GM23338 (cell line): ENCODE data around the gene CCDC184. TPM values are rescaled to one million over a fixed set of nuclear protein-coding genes. Genes with fewer than 3 reads are reported as not detected.

Experiments
- ATAC-seq: fragments of 200-7000 bp; cut with Tn5 transposase; 3 replicates; pipeline ENCODE4 v1.9.1; 2020
- DNase-seq: peaks from one replicate; pipeline ENCODE4 v3.0.0-alpha.2; 2015; ENCODE audit warnings: low spot score
- H2AFZ ChIP-seq: fragments of 200-600 bp; sonication (generic); 2 replicates; pipeline ENCODE4 v1.8.0; 2016; ENCODE audit warnings: antibody characterized with exemption, mild to moderate bottlenecking, moderate library complexity
- H3F3A ChIP-seq: fragments of 200-600 bp; sonication (generic); replicated peaks from 2 replicates; pipeline ENCODE4 v1.8.0; 2017; ENCODE audit warnings: antibody characterized with exemption, mixed run types, low read depth
- H3K27ac ChIP-seq: fragments of 200-600 bp; sonication (generic); 2 replicates; pipeline ENCODE4 v1.6.1; 2016; ENCODE audit warnings: low read depth
- H3K27me3 ChIP-seq: fragments of 200-600 bp; sonication (generic); 2 replicates; pipeline ENCODE4 v1.8.0; 2016; ENCODE audit warnings: mild to moderate bottlenecking, mixed run types, moderate library complexity; ENCODE audit not compliant: insufficient read depth
- H3K36me3 ChIP-seq: fragments of 200-600 bp; sonication (generic); 2 replicates; pipeline ENCODE4 v1.8.0; 2016; ENCODE audit warnings: mild to moderate bottlenecking; ENCODE audit not compliant: insufficient read depth
- H3K4me1 ChIP-seq: fragments of 200-600 bp; sonication (generic); 2 replicates; pipeline ENCODE4 v1.8.0; 2016; ENCODE audit warnings: mild to moderate bottlenecking, moderate library complexity; ENCODE audit not compliant: insufficient read depth
- H3K4me2 ChIP-seq: fragments of 200-600 bp; sonication (generic); 2 replicates; pipeline ENCODE4 v1.7.1; 2017; ENCODE audit warnings: mixed run types
- H3K4me3 ChIP-seq: fragments of 200-600 bp; sonication (generic); 2 replicates; pipeline ENCODE4 v1.6.1; 2016; ENCODE audit warnings: mixed run types
- H3K79me2 ChIP-seq: fragments of 200-600 bp; sonication (generic); replicated peaks from 2 replicates; pipeline ENCODE4 v1.8.0; 2017; ENCODE audit warnings: mild to moderate bottlenecking; ENCODE audit not compliant: insufficient read depth
- H3K9me2 ChIP-seq: fragments of 200-600 bp; sonication (generic); 2 replicates; pipeline ENCODE4 v1.8.0; 2017; ENCODE audit not compliant: insufficient read depth
- H4K20me1 ChIP-seq: fragments of 200-600 bp; sonication (generic); replicated peaks from 2 replicates; pipeline ENCODE4 v1.8.0; 2017; ENCODE audit warnings: mild to moderate bottlenecking; ENCODE audit not compliant: insufficient read depth
- H3K27ac Mint-ChIP-seq: 2 replicates; pipeline ENCODE4 v1.8.0; 2020; ENCODE audit warnings: inconsistent platforms, mild to moderate bottlenecking, moderate library complexity, mixed read lengths
- H3K27me3 Mint-ChIP-seq: 3 replicates; pipeline ENCODE4 v1.8.0; 2022; ENCODE audit warnings: low read depth, mild to moderate bottlenecking, moderate library complexity, mixed read lengths, inconsistent platforms; ENCODE audit not compliant: insufficient read depth, poor library complexity
- H3K36me3 Mint-ChIP-seq: 3 replicates; pipeline ENCODE4 v1.8.0; 2021; ENCODE audit warnings: low read depth, mild to moderate bottlenecking, inconsistent platforms, moderate library complexity, mixed read lengths
- H3K4me1 Mint-ChIP-seq: 3 replicates; pipeline ENCODE4 v1.8.0; 2020; ENCODE audit warnings: mild to moderate bottlenecking, inconsistent platforms, mixed read lengths
- H3K4me3 Mint-ChIP-seq: 3 replicates; pipeline ENCODE4 v1.8.0; 2021; ENCODE audit warnings: moderate library complexity, mild to moderate bottlenecking, inconsistent platforms, mixed read lengths
- H3K9me3 Mint-ChIP-seq: 3 replicates; pipeline ENCODE4 v1.8.0; 2020; ENCODE audit warnings: moderate library complexity, mild to moderate bottlenecking, inconsistent platforms, mixed read lengths
- CREB1 ChIP-seq: fragments of 250-450 bp; sonication (Bioruptor Pico); IDR thresholded peaks from 2 replicates; pipeline ENCODE4 v1.5.0; 2020; ENCODE audit warnings: low read depth, mild to moderate bottlenecking, moderate library complexity
- EZH2 ChIP-seq: fragments of 200-600 bp; sonication (generic); IDR thresholded peaks from one replicate; pipeline ENCODE4 v1.8.0; 2017; ENCODE audit warnings: antibody characterized with exemption, mild to moderate bottlenecking, low read depth; ENCODE audit not compliant: unreplicated experiment
- EZH2phosphoT487 ChIP-seq: fragments of 200-600 bp; sonication (generic); IDR thresholded peaks from one replicate; pipeline ENCODE4 v1.8.1; 2018; ENCODE audit warnings: antibody characterized with exemption; ENCODE audit not compliant: unreplicated experiment
- NANOG ChIP-seq: IDR thresholded peaks from 2 replicates; pipeline ENCODE4 v1.6.1; 2016; ENCODE audit warnings: antibody characterized with exemption, borderline replicate concordance
- POLR2AphosphoS5 ChIP-seq: IDR thresholded peaks from 2 replicates; pipeline ENCODE4 v1.6.1; 2016; ENCODE audit warnings: antibody characterized with exemption, low read depth
- STAT1 ChIP-seq: IDR thresholded peaks from one replicate; pipeline ENCODE4 v1.6.1; 2016; ENCODE audit warnings: antibody characterized with exemption; ENCODE audit not compliant: unreplicated experiment
- ZNF114 ChIP-seq: fragments of 250-450 bp; sonication (Bioruptor Pico); IDR thresholded peaks from 2 replicates; pipeline ENCODE4 v1.5.0; 2020; ENCODE audit warnings: mild to moderate bottlenecking, moderate library complexity
- ZNF331 ChIP-seq: fragments of 250-450 bp; sonication (Bioruptor Pico); IDR thresholded peaks from 2 replicates; pipeline ENCODE4 v1.5.0; 2020; ENCODE audit warnings: low read depth, mild to moderate bottlenecking, moderate library complexity
- polyA plus RNA-seq: library from polyadenylated mRNA; unstranded; fragments of >200 nt; fragmentation: Nextera tagmentation; extraction: Ambion mirVana; gene quantifications from 2 replicates; pipeline ENCODE4 v1.2.1, GENCODE V29; 2016
- total RNA-seq: library from RNA; depleted of rRNA; stranded (reverse); fragments of >200 nt; shearing (Covaris generic); gene quantifications from 2 replicates; pipeline ENCODE4 v1.2.3, GENCODE V29; 2014
- TF ChIP-seq, protein P1 (sequence below): IDR thresholded peaks from 2 replicates; pipeline ENCODE4 v1.6.1; 2016; ENCODE audit warnings: antibody characterized with exemption
- TF ChIP-seq, protein P2 (sequence below): IDR thresholded peaks from one replicate; pipeline ENCODE4 v1.6.1; 2018; ENCODE audit warnings: antibody characterized with exemption; ENCODE audit not compliant: unreplicated experiment
- TF ChIP-seq, protein P3 (sequence below): fragments of 250-450 bp; sonication (Bioruptor Pico); IDR thresholded peaks from 2 replicates; pipeline ENCODE4 v1.5.0; 2020; ENCODE audit warnings: mild to moderate bottlenecking, moderate library complexity

Gene CCDC184
- total and polyA plus RNA-seq, 2 experiments from 2014 or later = 1.8 to 2.8 TPM

DNA sequence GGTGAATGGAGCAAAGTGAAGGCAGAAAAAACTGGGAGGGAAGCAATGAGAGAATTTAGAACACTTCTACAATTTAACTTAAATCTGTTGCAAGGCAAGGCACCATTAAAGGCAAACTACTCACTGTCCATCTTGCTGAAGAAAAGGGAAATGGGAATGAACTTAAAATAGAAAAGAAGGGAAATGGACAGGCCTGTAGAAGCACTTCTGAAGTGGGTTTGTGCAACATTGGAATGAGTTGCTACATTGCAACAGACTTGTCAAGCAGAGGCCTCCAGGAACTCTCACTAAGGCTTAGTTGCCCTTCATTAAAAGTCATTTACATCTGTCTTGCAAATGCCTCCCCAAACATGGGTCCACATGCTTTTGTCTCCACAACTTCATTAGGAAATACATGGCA lies 33.3 kb downstream of the CCDC184 start:
- H3K9me3 Mint-ChIP-seq = no peaks in the 10 kb centered on the region
- ATAC-seq (no peak), DNase-seq (no peak)
- Histone ChIP-seq H3K4me2 (no peak overlapping the region), H3K4me3 (no peak overlapping the region), H3K36me3 (no peaks in the 10 kb centered on the region), H3K27me3 (no peaks in the 10 kb centered on the region), H3K9me2 (no peaks in the 10 kb centered on the region), H3K79me2 (no peaks in the 10 kb centered on the region), H2AFZ (no peak overlapping the region), H4K20me1 (no peaks in the 10 kb centered on the region), H3K27ac (no peak overlapping the region), H3K4me1 (no peaks in the 10 kb centered on the region; the same call in 1 of the 2 replicates), H3F3A (no peaks in the 10 kb centered on the region)
- H3K27ac Mint-ChIP-seq = no peak overlapping the region
- H3K4me1 Mint-ChIP-seq = no peaks in the 10 kb centered on the region; the same call in 2 of the 3 replicates
- H3K4me3 Mint-ChIP-seq = no peak overlapping the region
- H3K27me3 Mint-ChIP-seq = no peaks in the 10 kb centered on the region
- TF ChIP-seq EZH2phosphoT487 (no peak), STAT1 (no peak), CREB1 (CRISPR knock-in tag) (no peak), EZH2 (no peak), POLR2AphosphoS5 (no peak), ZNF331 (CRISPR knock-in tag) (no peak), NANOG (no peak), ZNF114 (CRISPR knock-in tag) (no peak)
- TF ChIP-seq, protein P1, sequence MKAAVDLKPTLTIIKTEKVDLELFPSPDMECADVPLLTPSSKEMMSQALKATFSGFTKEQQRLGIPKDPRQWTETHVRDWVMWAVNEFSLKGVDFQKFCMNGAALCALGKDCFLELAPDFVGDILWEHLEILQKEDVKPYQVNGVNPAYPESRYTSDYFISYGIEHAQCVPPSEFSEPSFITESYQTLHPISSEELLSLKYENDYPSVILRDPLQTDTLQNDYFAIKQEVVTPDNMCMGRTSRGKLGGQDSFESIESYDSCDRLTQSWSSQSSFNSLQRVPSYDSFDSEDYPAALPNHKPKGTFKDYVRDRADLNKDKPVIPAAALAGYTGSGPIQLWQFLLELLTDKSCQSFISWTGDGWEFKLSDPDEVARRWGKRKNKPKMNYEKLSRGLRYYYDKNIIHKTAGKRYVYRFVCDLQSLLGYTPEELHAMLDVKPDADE = no peak
- TF ChIP-seq, protein P2, sequence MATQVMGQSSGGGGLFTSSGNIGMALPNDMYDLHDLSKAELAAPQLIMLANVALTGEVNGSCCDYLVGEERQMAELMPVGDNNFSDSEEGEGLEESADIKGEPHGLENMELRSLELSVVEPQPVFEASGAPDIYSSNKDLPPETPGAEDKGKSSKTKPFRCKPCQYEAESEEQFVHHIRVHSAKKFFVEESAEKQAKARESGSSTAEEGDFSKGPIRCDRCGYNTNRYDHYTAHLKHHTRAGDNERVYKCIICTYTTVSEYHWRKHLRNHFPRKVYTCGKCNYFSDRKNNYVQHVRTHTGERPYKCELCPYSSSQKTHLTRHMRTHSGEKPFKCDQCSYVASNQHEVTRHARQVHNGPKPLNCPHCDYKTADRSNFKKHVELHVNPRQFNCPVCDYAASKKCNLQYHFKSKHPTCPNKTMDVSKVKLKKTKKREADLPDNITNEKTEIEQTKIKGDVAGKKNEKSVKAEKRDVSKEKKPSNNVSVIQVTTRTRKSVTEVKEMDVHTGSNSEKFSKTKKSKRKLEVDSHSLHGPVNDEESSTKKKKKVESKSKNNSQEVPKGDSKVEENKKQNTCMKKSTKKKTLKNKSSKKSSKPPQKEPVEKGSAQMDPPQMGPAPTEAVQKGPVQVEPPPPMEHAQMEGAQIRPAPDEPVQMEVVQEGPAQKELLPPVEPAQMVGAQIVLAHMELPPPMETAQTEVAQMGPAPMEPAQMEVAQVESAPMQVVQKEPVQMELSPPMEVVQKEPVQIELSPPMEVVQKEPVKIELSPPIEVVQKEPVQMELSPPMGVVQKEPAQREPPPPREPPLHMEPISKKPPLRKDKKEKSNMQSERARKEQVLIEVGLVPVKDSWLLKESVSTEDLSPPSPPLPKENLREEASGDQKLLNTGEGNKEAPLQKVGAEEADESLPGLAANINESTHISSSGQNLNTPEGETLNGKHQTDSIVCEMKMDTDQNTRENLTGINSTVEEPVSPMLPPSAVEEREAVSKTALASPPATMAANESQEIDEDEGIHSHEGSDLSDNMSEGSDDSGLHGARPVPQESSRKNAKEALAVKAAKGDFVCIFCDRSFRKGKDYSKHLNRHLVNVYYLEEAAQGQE = no peak
- TF ChIP-seq, protein P3, sequence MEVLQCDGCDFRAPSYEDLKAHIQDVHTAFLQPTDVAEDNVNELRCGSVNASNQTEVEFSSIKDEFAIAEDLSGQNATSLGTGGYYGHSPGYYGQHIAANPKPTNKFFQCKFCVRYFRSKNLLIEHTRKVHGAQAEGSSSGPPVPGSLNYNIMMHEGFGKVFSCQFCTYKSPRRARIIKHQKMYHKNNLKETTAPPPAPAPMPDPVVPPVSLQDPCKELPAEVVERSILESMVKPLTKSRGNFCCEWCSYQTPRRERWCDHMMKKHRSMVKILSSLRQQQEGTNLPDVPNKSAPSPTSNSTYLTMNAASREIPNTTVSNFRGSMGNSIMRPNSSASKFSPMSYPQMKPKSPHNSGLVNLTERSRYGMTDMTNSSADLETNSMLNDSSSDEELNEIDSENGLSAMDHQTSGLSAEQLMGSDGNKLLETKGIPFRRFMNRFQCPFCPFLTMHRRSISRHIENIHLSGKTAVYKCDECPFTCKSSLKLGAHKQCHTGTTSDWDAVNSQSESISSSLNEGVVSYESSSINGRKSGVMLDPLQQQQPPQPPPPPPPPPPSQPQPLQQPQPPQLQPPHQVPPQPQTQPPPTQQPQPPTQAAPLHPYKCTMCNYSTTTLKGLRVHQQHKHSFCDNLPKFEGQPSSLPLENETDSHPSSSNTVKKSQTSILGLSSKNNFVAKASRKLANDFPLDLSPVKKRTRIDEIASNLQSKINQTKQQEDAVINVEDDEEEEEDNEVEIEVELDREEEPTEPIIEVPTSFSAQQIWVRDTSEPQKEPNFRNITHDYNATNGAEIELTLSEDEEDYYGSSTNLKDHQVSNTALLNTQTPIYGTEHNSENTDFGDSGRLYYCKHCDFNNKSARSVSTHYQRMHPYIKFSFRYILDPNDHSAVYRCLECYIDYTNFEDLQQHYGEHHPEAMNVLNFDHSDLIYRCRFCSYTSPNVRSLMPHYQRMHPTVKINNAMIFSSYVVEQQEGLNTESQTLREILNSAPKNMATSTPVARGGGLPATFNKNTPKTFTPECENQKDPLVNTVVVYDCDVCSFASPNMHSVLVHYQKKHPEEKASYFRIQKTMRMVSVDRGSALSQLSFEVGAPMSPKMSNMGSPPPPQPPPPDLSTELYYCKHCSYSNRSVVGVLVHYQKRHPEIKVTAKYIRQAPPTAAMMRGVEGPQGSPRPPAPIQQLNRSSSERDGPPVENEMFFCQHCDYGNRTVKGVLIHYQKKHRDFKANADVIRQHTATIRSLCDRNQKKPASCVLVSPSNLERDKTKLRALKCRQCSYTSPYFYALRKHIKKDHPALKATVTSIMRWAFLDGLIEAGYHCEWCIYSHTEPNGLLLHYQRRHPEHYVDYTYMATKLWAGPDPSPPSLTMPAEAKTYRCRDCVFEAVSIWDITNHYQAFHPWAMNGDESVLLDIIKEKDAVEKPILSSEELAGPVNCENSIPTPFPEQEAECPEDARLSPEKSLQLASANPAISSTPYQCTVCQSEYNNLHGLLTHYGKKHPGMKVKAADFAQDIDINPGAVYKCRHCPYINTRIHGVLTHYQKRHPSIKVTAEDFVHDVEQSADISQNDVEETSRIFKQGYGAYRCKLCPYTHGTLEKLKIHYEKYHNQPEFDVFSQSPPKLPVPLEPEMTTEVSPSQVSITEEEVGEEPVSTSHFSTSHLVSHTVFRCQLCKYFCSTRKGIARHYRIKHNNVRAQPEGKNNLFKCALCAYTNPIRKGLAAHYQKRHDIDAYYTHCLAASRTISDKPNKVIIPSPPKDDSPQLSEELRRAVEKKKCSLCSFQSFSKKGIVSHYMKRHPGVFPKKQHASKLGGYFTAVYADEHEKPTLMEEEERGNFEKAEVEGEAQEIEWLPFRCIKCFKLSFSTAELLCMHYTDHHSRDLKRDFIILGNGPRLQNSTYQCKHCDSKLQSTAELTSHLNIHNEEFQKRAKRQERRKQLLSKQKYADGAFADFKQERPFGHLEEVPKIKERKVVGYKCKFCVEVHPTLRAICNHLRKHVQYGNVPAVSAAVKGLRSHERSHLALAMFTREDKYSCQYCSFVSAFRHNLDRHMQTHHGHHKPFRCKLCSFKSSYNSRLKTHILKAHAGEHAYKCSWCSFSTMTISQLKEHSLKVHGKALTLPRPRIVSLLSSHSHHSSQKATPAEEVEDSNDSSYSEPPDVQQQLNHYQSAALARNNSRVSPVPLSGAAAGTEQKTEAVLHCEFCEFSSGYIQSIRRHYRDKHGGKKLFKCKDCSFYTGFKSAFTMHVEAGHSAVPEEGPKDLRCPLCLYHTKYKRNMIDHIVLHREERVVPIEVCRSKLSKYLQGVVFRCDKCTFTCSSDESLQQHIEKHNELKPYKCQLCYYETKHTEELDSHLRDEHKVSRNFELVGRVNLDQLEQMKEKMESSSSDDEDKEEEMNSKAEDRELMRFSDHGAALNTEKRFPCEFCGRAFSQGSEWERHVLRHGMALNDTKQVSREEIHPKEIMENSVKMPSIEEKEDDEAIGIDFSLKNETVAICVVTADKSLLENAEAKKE = no peak
- no peaks in the 10 kb centered on the region for H3K36me3 Mint-ChIP-seq
